T47D (cell line): ENCODE measurements around the gene RPS6KB2.

Experiments used
- DNase-seq, 2 experiments: peaks; one replicate each; pipeline versions ENCODE4 v3.0.0 to v3.0.0-alpha.2; 2011 to 2012; ENCODE audit warnings: low read depth in 1 of 2, low spot score in 1 of 2
- JUND ChIP-seq: IDR thresholded peaks from 2 replicates; pipeline ENCODE4 v1.6.1; 2012; ENCODE audit warnings: low read depth
- in situ Hi-C: cut with HindIII; loops from 2 replicates; pipeline ENCODE4 v1.10.0; 2016; ENCODE audit warnings: low sequenced_read_pairs, low pct_unique_long_range_greater_than_20kb

RPS6KB2 gene

DNA sequence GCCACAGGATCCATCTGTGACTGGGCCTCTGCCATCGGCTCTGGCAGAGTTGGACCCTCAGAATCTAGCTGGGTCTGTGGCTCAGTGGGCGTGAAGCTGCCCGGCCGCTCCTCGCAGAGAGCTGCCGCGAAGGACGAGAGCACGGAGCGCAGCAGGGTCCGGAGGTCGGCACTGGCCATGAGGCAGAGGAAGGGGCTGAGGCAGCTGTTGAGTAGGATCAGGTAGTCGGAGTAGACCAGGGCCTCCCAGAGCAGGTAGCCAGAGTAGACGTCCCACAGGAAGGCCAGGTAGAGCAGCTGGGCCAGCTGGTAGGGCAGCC, 23.3 kb downstream of the RPS6KB2 start:
- DNase-seq: no peak
- TF ChIP-seq JUND: no peak
- in situ Hi-C loops: no loop called here

DNA sequence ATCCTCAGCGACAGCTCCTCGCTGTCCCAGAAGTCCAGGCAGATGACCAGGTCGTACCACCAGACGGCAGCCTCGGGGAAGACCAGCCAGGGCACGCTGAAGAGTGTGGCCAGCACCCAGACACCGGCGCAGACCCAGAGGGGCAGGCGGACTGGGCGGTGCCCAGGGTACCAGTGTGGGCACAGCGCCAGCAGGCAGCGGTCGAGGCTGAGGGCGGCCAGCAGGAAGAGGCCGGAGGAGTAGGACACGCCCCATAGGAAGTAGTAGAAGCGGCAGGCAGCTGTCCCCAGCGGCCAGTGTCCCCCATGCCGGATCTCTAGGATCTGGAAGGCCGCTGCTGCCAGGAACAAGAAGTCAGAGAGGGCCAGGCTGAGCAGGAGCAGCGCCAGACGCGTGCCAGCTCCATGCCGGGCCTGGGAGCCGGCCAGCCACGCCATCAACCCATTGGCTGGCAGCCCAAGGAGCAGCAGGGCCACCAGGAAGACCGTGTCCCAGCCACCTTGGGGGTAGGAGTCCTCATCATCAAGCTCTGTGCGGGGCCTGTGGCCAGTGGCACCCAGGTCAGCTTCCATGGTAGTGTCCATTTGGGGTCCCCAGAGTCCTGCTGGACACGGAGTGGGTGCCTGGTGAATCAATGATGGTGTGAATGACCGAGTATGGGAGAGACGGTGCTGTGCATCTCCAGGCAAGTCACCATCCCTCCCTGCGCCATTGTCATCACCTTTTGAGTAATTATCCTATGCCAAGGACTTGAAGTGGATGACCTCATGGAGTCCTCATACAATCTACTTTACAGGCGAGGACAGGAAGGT, 24.1 kb downstream of the RPS6KB2 start, which contains the start of gene GPR152:
Gene GPR152, minus strand, starts transcription at position 589 of the 812 bp plus-strand sequence. Its CDS starts 5 bp downstream, at position 584.
- DNase-seq: no peak
- in situ Hi-C loops: no loop called here
- no peak for TF ChIP-seq JUND

DNA sequence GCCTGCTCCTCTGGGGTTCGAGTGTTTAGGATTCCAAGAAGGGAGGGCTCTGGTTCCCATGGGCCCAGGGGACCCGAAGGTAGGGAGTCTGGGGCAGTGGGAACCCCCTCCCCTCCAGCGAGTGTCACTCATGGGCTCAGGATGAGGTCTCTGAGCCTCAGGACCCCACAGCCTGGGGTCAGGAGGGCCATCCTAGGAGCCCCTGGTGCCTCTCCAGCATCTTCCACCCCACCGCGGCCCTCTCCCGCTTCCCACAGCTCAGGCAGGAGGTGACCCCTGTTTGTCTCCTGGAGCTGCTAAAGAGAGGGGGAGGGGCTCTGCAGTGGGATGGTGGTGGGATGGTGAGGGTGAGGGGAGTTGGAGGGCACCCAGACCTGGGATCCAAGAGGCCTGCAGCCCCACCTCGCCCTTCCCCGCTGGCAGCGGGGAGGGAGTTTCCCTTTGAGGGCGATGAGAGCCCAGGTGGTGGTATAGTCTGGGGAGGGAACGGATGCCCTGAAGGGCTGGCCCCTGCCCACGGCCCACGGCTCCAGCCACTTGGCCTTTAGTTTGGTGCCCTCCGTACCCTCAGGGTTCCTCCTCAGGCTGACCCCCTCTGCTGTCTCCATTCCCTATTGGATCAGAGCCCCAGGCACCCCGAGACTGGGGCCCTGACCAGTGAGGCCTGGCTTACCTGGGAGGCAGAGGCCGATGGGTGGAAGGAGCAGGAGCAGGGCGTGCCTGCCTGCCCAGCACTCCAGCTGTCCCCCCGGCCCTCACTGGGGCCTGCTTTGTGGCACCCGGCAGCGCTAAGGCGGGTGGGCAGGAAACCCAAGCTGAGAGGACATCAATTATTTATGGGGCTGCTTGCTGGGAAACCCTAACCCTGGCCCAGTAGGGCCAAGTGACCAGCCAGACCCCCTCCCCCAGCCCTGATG, 25.8 kb downstream of the RPS6KB2 start:
- in situ Hi-C loops: no loop called here
- TF ChIP-seq JUND: no peak

DNA sequence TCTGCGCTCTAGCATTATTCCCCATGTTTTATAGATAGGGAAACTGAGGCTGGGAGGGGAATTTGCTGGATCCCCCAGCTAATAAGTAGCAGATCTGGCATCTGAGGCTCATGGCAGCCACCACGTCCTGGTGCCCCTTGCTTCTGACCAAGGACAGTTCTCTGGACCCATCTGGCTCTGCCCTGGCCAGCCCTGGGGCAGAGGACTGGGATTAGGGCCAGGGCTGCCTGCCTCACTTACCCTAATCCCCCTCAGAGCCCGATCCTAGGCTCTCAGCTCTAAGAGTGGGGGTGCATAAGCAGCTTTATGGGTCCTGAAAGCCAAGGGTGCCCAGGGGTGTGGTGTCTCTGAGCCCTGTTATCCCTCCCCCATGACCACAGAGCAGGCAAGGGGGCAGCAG, 26.8 kb downstream of the RPS6KB2 start, which contains the start of gene CABP4:
Gene CABP4, plus strand, starts transcription at position 301 of the 400 bp plus-strand sequence. Its CDS starts 70 bp downstream, at position 371.
- DNase-seq: no peak
- TF ChIP-seq JUND: no peak
- in situ Hi-C loops: no loop called here

More for the DNA sequence above, 25.8 kb downstream of the RPS6KB2 start:
- DNase-seq: no peak

DNA sequence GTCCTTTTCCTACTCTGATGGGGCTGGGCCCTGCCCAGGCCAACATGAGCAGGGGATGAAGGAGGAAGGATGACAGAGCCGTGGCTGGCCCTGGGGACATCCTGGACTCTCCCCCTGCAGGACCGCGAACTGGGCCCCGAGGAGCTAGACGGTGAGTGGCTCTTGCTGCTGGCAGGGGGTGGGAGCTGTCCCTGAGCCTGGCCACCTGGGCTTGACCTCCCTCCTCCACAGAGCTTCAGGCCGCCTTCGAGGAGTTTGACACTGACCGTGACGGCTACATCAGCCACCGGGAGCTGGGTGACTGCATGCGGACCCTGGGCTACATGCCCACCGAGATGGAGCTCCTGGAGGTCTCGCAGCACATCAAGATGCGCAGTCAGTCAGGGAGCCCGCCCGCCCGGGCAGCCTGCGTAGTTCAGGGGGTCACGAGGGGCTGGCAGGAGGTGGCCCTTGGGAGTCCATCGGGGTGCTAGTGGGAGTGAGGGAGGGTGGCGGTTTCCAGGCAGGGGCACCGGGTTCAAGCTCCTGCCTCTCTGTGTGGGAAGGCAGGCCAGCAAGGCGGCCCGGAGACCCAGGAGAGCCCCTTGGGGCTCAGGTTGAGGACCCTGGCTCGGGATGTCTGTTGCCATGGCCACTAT, 27.9 kb downstream of the RPS6KB2 start:
- in situ Hi-C loops: no loop called here
- TF ChIP-seq JUND: no peak

DNA sequence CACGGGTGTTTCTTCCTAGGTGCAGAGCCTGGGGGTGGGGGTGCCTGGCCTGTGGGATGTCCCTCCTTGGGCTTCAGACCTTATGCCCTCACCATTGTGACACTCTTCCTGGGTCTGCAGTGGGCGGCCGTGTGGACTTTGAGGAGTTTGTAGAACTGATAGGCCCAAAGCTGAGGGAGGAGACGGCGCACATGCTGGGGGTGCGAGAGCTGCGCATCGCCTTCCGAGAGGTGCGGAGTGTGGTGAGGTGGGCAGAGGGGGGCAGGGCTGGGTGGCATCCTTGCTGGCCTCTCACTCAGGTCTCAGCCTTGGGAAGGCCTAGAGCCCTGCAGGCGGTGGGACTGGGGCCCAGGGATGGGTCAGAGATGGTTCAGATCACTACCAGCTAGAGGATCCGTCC, 29.2 kb downstream of the RPS6KB2 start:
- in situ Hi-C loops: no loop called here
- TF ChIP-seq JUND: no peak
- DNase-seq: no peak

More for the DNA sequence above, 27.9 kb downstream of the RPS6KB2 start:
- DNase-seq: no peak

DNA sequence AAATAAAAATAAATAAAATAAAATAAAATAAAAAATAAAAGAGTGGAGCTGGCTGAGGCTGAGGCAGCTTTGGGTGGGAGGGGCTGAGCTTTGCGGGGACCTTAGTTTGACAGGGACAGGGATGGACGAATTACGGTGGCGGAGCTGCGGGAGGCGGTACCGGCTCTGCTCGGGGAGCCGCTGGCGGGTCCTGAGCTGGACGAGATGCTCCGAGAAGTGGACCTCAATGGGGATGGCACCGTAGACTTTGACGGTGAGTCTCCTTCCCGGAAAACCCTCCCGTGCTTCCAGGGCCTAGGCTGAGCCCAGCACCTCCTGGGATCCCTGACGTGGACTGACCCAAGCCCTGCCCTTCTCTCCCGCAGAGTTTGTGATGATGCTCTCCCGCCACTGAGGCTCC, 30.0 kb downstream of the RPS6KB2 start:
- no peak for DNase-seq
- TF ChIP-seq JUND: no peak
- in situ Hi-C loops: no loop called here

DNA sequence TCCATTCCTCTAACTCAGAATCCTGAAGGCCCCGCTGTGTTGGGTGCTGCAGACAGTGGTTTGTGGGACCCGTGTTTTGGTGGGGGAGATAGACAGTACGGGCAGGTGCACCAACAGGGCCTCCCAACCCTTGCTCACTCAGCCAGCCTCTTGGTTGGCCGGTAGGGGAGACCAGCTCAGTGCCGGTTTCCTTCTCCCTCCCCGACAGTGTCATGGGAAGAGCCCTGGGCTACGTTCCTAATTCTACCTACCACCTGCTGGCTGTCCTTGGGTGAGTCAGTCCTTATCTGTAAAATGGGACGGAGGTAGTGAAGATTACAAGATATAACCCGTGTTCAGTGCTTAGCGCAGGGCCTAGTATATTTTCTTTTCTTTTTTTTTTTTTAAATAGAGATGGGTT, 34.9 kb downstream of the RPS6KB2 start:
- no peak for DNase-seq
- in situ Hi-C loops: no loop called here
- no peak for TF ChIP-seq JUND

DNA sequence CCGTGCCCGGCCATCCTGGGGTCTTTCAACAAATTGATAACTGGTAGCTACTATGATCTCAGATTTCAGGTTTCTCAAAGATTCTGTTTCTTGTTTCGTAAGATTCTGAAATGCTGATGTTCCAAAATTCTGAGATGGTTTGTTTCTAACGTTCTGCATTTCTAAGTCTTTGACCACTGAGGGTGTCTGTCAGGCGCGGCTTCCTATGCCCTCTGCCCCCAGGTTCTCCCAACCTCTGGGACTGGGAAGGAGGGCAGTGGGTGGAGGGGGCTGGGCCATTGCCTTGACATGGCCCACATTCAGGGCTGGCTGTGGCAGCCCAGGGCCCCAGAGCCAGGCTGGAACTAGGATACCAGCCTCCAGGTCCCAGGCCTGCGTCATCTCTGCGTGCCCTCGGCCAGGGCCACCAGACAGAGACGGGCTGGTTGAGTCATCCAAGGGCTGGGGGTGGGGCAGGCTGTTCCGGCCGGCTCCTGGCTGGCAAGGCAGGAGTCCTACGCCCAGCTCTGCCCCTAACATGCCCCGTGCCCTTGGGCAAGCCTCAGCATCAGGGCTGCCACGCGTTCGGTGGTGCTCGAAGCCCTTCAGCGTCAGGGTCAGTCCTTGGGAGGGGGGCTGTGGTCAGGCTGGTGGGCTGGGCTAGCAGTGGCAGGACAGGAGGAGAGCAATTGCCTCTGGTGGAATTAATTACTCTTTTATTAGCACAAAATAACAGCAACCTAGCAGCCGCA, 35.6 kb downstream of the RPS6KB2 start:
- in situ Hi-C loops: no loop called here
- peak in 1 of 2 experiments; percentile 87 for DNase-seq
- TF ChIP-seq JUND: no peak

DNA sequence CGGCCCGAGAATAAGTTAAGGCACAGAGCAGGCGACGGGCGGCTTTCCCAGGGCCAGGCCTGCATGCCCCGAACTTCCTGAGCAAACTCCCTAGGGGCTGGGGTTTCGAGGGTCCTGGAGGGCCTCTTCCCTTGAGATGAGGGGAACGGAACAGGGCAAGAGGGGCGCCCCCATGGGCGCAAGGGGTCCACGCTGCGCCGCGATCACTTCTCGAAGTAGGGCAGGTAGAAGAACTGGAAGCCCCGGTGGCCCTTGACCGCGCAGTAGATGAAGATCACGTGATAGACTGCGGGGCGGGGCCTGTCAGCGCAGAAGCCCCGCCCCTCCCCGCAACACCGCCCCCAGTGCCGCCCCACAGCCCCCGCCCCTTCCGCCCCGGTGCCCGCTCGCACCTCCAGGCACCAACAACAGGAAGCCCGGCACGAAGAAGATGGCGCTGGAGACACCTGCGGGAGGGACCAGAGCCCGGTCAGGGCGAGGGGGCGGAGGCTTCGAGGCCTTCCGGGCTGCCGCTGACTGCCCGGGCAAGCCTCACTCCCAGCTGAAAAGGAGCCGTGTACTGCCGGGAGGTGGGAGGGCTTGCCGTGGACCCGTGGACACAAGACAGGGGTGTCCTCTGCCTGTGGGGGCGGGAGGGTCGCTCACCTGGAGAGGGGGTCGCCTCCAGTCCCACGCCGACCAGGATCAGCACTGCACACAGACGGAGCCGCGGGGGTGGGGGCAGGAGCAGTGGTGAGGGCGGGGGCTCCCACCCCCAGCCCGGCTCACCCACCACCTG, 36.3 kb downstream of the RPS6KB2 start:
- peak; percentile 92 to 98 for DNase-seq
- TF ChIP-seq JUND: no peak
- in situ Hi-C loops: no loop called here

DNA sequence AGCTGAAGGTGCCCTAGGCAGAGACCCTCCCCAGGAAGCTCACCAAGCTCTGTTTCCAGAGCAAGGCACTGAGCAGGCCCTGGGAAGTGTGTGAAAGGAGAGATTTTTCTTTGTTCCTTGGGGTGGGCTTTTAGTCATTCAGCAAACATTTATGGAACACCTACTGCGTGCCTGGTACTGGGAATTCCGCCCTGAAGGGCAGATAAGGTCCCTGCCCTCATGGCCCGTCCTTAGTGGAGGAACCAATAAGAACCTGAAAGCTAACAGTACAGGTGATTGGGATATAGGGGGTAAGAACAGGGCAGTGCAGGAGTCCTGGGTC, 36.9 kb downstream of the RPS6KB2 start:
- no peak for TF ChIP-seq JUND
- in situ Hi-C loops: no loop called here
- DNase-seq: peak in 1 of 2 experiments; percentile 50
